Measurements from ENCODE around the gene OR2AG2. TPM values are rescaled to one million over a fixed set of nuclear protein-coding genes. Genes with fewer than 3 reads are reported as not detected.

The OR2AG2 gene
- total and polyA plus RNA-seq, 9 of the 15 experiments (the other 6 are each of a cell fraction or from before 2014, with no cell fraction given) = 0.15 to 0.91 (median 0.55) TPM

DNA sequence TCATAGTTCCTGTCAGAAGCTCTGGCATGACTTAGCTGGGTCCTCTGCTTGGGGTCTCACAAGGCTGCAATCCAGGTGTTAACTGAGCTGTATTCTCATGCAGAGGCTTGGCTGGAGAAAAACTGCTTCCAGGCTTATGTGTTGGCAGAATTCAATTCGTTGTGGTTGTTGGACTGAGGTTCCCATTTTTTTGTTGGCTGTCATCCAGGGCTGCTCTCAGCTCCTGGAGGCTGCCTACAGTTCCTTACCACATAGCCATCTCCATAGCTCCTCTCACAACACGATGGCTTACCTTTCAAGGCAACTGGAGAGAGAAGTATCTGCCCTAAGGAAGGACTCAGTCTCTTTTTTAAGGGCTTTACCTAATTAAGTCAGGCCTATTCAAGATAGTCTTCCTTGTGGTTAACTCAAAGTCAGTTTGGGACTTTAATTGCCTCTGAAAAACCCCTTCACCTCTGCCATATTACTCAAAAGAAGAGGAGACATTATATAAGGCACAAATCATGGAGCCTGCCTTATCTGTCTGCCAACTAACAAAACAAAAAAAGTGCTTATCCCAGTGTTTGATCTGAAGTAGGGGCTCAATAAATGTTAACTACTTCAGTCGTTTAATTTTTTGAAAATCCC is 35.2 kb downstream of the OR2AG2 start:
- BruUV-seq (replicated peaks) = no TSS peak
- FAIRE-seq = no peak
- no peak overlapping the region for H3K4me2 ChIP-seq (ENCODE audit: insufficient read depth, low read length)

More for the DNA sequence above, 35.2 kb downstream of the OR2AG2 start:
- no peaks in the 10 kb centered on the region for H3K9me1 ChIP-seq (ENCODE audit: control insufficient read depth, insufficient read depth, low read length)
- no peak for ATAC-seq
- POLR2A ChIA-PET = no interaction called here
- no peaks in the 10 kb centered on the region for H3K36me3 ChIP-seq (ENCODE audit: control insufficient read depth, insufficient read depth, low read length)
- CTCF ChIA-PET (ENCODE audit: low intra/inter-chr PET ratio) = interaction anchor here (2.2 kb wide), 1 partner anchor 21 kb away, joined by 13 read pairs; no protein-coding TSS in a partner anchor
- H3K9me3 ChIP-seq (replicated peaks; ENCODE audit: control insufficient read depth, insufficient read depth, low read depth, low read length) = no peaks in the 10 kb centered on the region
- H3K4me1 ChIP-seq (replicated peaks in 1 of 2; ENCODE audit: control insufficient read depth in 2 of 2, insufficient read depth in 2 of 2, low read length in 2 of 2) = no peaks in the 10 kb centered on the region; a peak in 1 of 5 replicates
- in situ Hi-C loops (cut with MboI) = no loop called here
- H3K4me3 ChIP-seq = no peak overlapping the region
- 6% methylated on average over 3 of the region's 3 CpGs for WGBS (ENCODE audit: insufficient coverage, low coverage, missing lambda C conversion rate)
- no peaks in the 10 kb centered on the region for H3K27me3 ChIP-seq (ENCODE audit: control insufficient read depth in 2 of 2, insufficient read depth in 2 of 2, low read length in 2 of 2)
- no peaks in the 10 kb centered on the region for H3K79me2 ChIP-seq (ENCODE audit: control insufficient read depth, insufficient read depth, low read length)
- DNase-seq (ENCODE audit: extremely low read depth in 1 of 4, low spot score in 3 of 4) = no peak
- no peak overlapping the region for H3K27ac ChIP-seq (ENCODE audit: extremely low read depth, low read depth, low read length)
- intact Hi-C loops (cut with micrococcal nuclease) = no loop called here
- TF ChIP-seq ZC3H8 (IDR thresholded peaks at IDR 0.05) = no peak
- TF ChIP-seq, protein P1, sequence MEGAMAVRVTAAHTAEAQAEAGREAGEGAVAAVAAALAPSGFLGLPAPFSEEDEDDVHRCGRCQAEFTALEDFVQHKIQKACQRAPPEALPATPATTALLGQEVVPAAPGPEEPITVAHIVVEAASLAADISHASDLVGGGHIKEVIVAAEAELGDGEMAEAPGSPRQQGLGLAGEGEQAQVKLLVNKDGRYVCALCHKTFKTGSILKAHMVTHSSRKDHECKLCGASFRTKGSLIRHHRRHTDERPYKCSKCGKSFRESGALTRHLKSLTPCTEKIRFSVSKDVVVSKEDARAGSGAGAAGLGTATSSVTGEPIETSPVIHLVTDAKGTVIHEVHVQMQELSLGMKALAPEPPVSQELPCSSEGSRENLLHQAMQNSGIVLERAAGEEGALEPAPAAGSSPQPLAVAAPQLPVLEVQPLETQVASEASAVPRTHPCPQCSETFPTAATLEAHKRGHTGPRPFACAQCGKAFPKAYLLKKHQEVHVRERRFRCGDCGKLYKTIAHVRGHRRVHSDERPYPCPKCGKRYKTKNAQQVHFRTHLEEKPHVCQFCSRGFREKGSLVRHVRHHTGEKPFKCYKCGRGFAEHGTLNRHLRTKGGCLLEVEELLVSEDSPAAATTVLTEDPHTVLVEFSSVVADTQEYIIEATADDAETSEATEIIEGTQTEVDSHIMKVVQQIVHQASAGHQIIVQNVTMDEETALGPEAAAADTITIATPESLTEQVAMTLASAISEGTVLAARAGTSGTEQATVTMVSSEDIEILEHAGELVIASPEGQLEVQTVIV (CRISPR knock-in tag; IDR thresholded peaks at IDR 0.05; ENCODE audit: borderline replicate concordance) = no peak
- no peak for TF ChIP-seq TCF3 (CRISPR knock-in tag; IDR thresholded peaks at IDR 0.05)
- TF ChIP-seq CAMTA2 (CRISPR knock-in tag; conservative IDR thresholded peaks at IDR 0.05) = no peak
- TF ChIP-seq, protein P2, sequence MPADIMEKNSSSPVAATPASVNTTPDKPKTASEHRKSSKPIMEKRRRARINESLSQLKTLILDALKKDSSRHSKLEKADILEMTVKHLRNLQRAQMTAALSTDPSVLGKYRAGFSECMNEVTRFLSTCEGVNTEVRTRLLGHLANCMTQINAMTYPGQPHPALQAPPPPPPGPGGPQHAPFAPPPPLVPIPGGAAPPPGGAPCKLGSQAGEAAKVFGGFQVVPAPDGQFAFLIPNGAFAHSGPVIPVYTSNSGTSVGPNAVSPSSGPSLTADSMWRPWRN (IDR thresholded peaks at IDR 0.05; ENCODE audit: low read depth) = no peak
- TF ChIP-seq, protein P3, sequence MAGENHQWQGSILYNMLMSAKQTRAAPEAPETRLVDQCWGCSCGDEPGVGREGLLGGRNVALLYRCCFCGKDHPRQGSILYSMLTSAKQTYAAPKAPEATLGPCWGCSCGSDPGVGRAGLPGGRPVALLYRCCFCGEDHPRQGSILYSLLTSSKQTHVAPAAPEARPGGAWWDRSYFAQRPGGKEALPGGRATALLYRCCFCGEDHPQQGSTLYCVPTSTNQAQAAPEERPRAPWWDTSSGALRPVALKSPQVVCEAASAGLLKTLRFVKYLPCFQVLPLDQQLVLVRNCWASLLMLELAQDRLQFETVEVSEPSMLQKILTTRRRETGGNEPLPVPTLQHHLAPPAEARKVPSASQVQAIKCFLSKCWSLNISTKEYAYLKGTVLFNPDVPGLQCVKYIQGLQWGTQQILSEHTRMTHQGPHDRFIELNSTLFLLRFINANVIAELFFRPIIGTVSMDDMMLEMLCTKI (IDR thresholded peaks at IDR 0.05; ENCODE audit: partially characterized antibody) = no peak
- peak; percentile 39; the same call in 1 of the 2 replicates for TF ChIP-seq NFIC (IDR thresholded peaks at IDR 0.05)
- no peak for TF ChIP-seq CREB1 (IDR thresholded peaks at IDR 0.05)
- no peak for TF ChIP-seq CREB1 (CRISPR knock-in tag; IDR thresholded peaks at IDR 0.05)
- no peak for TF ChIP-seq ZNF551 (CRISPR knock-in tag; IDR thresholded peaks at IDR 0.05)
- no peak overlapping the region for H3K9ac ChIP-seq (ENCODE audit: insufficient read depth in 1 of 2, low read depth in 2 of 2, low read length in 2 of 2)
- no peak overlapping the region for H2AFZ ChIP-seq (ENCODE audit: low read depth, low read length)
- no peaks in the 10 kb centered on the region for H4K20me1 ChIP-seq (replicated peaks; ENCODE audit: control insufficient read depth, insufficient read depth, low read length)

All from K562 (cell line).